SJSA1 (cell line): ENCODE measurements around the gene CHRNA3. TPM values are rescaled to one million over a fixed set of nuclear protein-coding genes. Genes with fewer than 3 reads are reported as not detected.

Experiments
- DNase-seq, 2 experiments: peaks; one replicate each; pipeline ENCODE4 v3.0.0-alpha.2; 2015 to 2020; ENCODE audit warnings: low spot score in 2 of 2, low read depth in 1 of 2
- H3K27ac ChIP-seq: fragments of 250-450 bp; sonication (Bioruptor Pico); 2 replicates; pipeline ENCODE4 v1.5.1; 2020; ENCODE audit warnings: mild to moderate bottlenecking, moderate library complexity
- H3K27me3 ChIP-seq: fragments of 250-450 bp; sonication (Bioruptor Pico); replicated peaks from 2 replicates; pipeline ENCODE4 v1.5.1; 2020; ENCODE audit warnings: mild to moderate bottlenecking, moderate library complexity
- H3K36me3 ChIP-seq: fragments of 250-450 bp; sonication (Bioruptor Pico); 2 replicates; pipeline ENCODE4 v1.5.1; 2020; ENCODE audit warnings: mild to moderate bottlenecking
- H3K4me1 ChIP-seq: fragments of 250-450 bp; sonication (Bioruptor Pico); replicated peaks from 2 replicates; pipeline ENCODE4 v1.6.1; 2021; ENCODE audit warnings: mild to moderate bottlenecking
- H3K4me3 ChIP-seq: fragments of 250-450 bp; sonication (Bioruptor Pico); 2 replicates; pipeline ENCODE4 v1.5.1; 2020; ENCODE audit warnings: mild to moderate bottlenecking
- H3K9me3 ChIP-seq: fragments of 250-450 bp; sonication (Bioruptor Pico); replicated peaks from 2 replicates; pipeline ENCODE4 v1.5.1; 2020; ENCODE audit warnings: mild to moderate bottlenecking
- total RNA-seq: library from RNA; depleted of rRNA; stranded (reverse); fragments of >200 nt; shearing (Covaris generic); gene quantifications from 2 replicates; pipeline ENCODE4 v1.2.3, GENCODE V29; 2014; rRNA removed

The CHRNA3 gene
- total RNA-seq, 1 experiment from 2014 or later = not detected

DNA sequence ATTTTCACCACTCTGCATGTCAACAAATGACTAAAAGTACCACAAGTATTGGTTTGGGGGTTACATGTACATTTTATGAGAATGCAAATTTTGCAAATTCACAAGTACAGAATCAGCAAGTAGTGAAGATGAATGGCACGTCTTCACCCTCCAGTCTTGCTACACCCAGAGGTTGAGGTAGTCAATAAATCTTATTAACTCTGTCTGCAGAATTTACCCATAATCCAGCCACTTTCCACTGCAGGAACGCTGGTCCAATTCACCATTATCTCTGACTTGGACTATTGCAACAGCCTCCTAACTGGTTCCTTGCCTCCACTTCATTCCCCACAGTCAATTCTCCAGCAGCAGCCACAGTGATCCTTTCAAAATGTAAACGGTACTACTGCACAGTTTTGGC lies 70.0 kb downstream of the CHRNA3 start:
- H3K4me3 ChIP-seq = no peak overlapping the region
- 0 out of 2 replicates have a peak, but pooled peaks cover 2% of the 10 kb centered on the region for H3K27me3 ChIP-seq
- no peak overlapping the region for H3K27ac ChIP-seq
- no peaks in the 10 kb centered on the region for H3K4me1 ChIP-seq
- no peaks in the 10 kb centered on the region for H3K9me3 ChIP-seq
- H3K36me3 ChIP-seq = peaks cover 55% of the 10 kb centered on the region
- DNase-seq = no peak

DNA sequence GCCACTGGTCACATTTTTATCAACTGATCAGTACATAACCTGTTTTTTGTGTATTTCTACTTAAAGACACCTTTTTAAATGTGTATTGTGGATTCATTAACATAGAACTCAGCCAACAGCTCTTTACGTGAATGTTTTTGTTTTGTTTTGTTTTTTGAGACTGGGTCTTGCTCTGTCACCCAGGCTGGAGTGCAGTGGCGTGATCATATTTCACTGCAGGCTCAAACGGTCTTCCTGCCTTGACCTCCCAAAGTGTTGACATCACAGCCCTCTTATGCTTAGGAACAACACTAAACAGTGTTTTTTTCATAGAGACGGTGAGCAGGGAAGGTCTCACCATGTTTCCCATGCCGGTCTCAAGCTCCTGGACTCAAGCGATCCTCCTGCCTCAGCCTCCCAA lies 70.6 kb downstream of the CHRNA3 start:
- Histone ChIP-seq H3K4me1 (no peaks in the 10 kb centered on the region), H3K36me3 (peaks cover 61% of the 10 kb centered on the region), H3K9me3 (no peaks in the 10 kb centered on the region), H3K27ac (no peak overlapping the region), H3K4me3 (no peak overlapping the region), H3K27me3 (0 out of 2 replicates have a peak, but pooled peaks cover 2% of the 10 kb centered on the region)
- no peak for DNase-seq

Other genes with a start within 250 kb of the CHRNA3 start
- 16.3 and 23.8 TPM in 2 replicates for gene IREB2, start 182.8 kb downstream of the CHRNA3 start, total RNA-seq
- 4.1 and 9.4 TPM in 2 replicates for gene HYKK, start 113.4 kb downstream of the CHRNA3 start, total RNA-seq
- gene PSMA4, start 80.6 kb downstream of the CHRNA3 start, total RNA-seq = 399 and 488 TPM in 2 replicates
- gene CHRNA5, start 55.5 kb downstream of the CHRNA3 start, total RNA-seq = 4.1 and 4.6 TPM in 2 replicates
- gene CHRNB4, start 20.2 kb upstream of the CHRNA3 start, total RNA-seq = not detected in 2 replicates
- 1.6 and 2.8 TPM in 2 replicates for gene ADAMTS7, start 190.5 kb upstream of the CHRNA3 start, total RNA-seq